Right lobe of liver (tissue), 4 donors: Measurements from ENCODE around the gene SLC22A16.

Experiments used
- CTCF ChIP-seq, 4 donors: fragments of 200-600 bp in 3 of 4; fragments of 450-650 bp in 1 of 4; IDR thresholded peaks; one replicate each; pipeline versions ENCODE4 v1.5.1 to v1.8.0; 2016 to 2022; ENCODE audit warnings: antibody characterized with exemption in 4 of 4, mild to moderate bottlenecking in 2 of 4
- POLR2A ChIP-seq: fragments of 450-650 bp; IDR thresholded peaks from one replicate; pipeline ENCODE4 v1.6.1; 2017; ENCODE audit warnings: antibody characterized with exemption, mild to moderate bottlenecking
- donor health status: DM: no; HTN: no; CAD: no.
- donor health status: DM: no; HTN: no; CAD: no.
- donor health status: DM: no; HTN: yes; CAD: no.

GRCh38 chr6:110523451-110524021 lies 47.1 kb upstream of the SLC22A16 start:
- no peak for TF ChIP-seq CTCF (IDR thresholded peaks at IDR 0.05)
- no peak for TF ChIP-seq POLR2A
